Activated T-cell treated with anti-CD3 and anti-CD28 coated beads for 1 hour (primary cell): ENCODE measurements around the gene DOCK4.
"Not testable (repeated sequence)": the region's sequence is repeated elsewhere in the genome, so short reads cannot be mapped to it uniquely, and the experiment has no call there.

Experiments used
- DNase-seq: peaks from one replicate; pipeline ENCODE4 v3.0.0-alpha.2; 2020; ENCODE audit warnings: low read depth

The DOCK4 gene

DNA sequence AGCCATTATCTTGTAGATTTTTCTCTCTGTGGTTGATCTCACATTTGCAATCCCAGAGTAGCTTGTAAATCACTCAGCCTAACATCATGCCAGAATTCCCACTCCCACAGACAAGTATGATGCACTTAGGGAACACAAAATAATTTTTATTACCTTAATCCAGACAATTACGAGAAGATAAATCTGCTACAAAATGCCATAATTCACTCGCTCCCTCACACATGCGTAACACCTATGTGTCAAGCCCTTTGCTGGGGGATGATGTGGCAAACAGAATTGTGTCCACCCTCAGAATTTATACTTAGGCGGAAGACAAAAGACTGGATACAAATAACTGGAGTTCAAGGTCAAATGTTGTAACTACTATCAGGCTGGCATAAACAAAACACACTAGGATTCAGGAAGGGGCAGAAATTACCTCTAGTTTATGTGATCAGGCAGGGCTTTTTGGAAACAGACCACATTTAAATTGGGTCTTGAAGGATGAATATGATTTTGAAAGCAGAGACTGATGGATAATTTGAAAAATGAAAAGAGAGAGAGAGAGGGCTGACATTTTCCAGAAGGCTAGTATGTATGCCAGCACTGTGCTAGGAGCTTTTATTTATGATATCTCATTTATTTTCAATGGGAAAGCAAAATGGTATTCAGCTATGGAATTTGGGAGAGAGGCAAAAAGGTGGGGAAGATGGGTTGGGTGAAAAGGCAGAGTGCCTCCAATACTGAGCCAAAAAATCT is 69.8 kb downstream of the DOCK4 start:
- DNase-seq = no peak

GRCh38 chr7:112135815-112136214 is 70.4 kb downstream of the DOCK4 start:
- DNase-seq = no peak

DNA sequence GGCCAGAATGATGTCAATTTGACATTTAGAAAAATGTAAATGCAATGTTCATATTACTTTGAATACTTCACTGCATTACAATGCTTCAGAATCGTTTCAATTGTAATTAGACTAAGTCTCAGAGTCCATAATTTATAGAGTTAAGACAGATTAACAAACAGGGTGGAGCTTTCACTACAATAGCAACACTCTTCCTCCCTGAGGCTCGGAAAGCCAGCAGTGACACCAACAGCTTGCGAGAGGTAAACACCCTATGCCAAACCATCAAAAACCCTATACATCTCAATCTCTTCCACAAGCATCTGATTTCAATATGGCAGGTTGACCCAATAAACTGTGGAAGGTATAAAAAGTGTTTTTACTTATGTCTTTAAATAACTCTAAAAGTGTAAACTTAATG is 72.2 kb downstream of the DOCK4 start:
- DNase-seq = no peak

DNA sequence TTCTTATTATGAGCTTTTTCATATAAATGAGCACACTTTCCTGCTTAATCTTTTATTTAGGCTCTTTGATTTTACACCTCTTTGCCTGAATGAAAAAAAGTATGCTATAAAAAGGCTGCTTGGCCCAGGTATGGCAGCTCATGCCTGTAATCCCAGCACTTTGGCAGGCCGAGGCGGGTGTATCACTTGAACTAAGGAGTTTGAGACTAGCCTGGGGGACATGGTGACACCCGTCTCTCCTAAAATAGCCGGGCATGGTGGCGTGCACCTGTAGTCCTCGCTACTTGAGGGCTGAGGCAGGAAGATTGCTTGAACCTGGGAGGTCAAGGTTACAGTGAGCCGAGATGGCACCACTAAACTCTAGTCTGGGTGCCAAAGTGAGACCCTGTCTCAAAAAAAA is 72.9 kb downstream of the DOCK4 start:
- no peak for DNase-seq

DNA sequence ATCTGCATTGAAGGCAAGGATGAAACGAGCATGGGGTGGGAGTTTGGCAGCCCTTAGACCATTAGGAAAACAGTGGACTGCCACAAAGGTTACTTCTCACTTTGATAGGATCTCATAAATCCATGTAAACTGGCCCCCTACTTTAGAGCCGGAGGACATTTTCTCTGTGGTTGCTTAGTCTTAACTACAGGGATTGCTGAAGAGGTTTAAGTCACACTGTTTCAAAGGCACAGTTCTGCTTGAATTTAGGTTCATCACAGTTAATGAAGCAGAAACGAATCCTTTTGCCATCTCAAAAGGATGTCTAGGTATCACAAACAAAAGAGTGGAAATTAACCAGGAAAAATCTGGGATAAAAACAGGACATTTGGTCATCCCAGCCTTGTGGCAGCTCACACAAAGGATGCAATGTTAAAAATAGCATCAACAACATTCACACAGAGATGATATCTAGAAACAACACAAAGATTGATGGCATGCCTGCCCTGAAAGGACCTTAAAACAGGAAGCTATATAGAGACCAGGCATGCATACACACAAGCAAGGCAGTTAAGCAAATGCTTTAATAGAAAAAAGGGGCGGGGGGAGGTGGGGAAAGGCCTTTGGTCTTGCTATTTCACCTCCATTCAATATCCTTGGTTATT is 74.0 kb downstream of the DOCK4 start:
- DNase-seq = no peak

GRCh38 chr7:112130729-112131410 is 75.3 kb downstream of the DOCK4 start:
- DNase-seq = no peak

DNA sequence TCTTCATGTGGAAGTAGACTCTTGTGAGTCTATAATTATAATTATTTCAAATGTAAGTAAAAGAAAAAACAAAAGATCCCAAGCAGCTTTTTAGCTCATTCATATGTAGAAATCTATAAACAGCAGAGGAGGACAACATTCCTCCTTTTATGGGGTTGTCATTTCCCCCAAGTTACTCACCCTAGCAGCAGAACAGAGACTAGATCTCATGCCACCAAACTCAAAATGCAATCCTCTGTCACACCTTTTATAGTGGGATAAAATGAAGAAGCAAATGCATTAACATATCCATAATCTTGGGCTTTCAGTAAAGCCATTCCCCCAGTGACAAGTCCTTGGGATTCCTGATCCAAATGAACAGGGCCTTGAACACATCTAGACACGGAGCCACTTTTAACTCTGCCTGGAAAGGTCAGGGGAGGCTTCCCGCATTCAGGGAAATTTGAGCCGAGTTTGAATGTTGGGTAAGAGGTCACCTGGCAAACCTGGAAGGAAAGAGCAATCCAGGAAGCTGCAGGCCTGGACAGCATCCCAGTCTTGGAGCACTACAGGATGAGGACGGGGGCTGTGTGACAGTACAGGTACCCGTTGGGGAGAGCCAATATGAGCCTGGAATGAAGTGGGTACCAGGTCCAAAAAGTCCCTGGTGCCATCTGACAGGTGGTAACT is 76.4 kb downstream of the DOCK4 start:
- DNase-seq = no peak

DNA sequence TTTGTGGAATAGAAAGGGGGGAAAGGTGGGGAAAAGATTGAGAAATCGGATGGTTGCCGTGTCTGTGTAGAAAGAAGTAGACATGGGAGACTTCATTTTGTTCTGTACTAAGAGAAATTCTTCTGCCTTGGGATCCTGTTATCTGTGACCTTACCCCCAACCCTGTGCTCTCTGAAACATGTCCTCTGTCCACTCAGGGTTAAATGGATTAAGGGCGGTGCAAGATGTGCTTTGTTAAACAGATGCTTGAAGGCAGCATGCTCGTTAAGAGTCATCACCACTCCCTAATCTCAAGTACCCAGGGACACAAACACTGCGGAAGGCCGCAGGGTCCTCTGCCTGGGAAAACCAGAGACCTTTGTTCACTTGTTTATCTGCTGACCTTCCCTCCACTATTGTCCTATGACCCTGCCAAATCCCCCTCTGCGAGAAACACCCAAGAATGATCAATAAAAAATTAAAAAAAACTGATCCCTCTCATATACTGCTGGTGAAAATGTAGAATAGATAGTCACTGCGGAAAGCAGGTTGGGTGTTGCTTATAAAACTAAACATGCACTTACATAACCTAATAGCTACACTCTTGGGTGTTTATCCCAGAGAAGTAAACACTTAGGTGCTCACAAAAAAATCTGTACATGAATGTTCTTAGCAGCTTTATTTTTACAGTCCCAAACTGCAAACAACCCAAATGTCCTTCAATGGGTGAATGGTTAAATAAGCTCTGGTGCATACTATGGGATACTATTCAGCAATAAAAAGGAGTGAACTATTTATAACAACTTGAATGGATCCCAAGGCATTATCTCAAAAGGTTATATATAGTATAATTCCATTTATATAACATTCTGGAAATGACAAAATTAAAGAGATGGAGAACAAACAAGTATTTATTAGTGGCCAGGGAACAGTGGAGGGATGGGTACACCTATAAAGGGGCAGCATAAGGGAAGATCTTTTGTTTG is 77.5 kb downstream of the DOCK4 start:
- DNase-seq = not testable (repeated sequence)

DNA sequence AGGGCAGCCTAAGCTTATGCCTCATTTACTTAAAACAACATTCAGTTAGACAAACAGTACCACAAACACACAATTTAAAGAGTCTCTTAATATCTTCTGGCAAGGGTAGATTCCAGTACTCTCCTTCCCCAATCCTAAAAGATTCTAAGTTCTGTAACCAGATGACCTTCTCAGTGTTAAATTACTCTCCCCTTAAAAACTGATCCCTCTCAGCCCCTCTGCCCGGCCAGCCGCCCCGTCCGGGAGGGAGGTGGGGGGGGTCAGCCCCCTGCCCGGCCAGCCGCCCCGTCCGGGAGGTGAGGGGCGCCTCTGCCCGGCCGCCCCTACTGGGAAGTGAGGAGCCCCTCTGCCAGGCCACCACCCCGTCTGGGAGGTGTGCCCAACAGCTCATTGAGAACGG is 78.2 kb downstream of the DOCK4 start:
- DNase-seq = not testable (repeated sequence)

DNA sequence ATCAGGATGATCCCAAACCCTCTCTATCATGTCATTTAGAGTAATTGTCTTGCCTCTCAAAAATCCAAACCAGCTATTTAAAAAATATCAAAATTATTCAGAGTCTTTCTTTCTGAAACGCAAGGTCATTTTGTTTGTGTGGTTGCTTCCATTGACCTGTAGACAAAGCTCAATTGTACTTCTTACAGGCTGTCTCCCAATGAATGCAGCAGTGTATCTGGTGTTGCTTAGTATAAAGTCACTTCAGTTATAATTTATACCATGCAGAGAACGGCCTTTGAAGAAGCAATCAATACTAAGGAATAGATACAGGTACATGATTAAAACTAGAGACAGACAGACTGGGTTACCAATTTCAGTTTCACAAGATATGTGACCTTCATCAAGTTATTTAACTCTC is 80.9 kb downstream of the DOCK4 start:
- DNase-seq = no peak

- DNase-seq = no peak
Measured at GRCh38 chr7:112124061-112124766, 82.0 kb downstream of the DOCK4 start.

DNA sequence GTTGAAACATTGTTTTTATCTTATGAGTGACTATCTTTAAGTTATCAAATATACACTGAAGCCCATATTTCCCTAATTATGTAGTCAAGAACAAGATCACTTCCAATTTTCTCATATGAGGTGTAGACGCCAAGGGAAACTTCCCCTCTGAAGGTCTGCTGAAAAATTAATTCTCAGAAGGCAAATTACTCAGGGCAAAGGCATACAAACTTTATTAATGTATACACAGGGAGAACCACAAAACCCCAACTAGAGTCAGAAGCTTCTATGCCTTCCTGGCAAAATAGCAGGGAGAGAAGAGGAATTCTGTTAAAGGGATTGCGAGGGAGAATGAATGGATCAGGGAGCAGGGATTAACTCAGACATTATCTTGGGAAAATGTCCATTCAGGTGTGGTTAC is 83.4 kb downstream of the DOCK4 start:
- DNase-seq = no peak

DNA sequence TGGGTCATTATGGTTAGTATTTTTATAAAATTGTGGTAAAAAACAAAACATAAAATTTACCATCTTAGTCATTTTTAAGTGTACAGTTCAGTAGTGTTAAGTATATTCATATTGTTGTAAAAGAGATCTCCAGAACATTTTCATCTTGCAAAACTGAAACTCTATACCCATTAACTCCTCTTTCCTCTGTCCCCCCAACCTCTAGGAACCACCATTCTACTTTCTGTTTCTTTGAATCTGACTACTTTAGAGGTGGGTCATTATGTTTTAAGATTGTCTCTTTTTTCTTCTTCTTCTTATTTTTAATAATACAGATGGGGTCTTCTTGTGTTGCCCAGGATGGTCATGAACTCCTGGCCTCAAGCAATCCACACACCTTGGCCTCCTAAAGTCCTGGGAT is 84.1 kb downstream of the DOCK4 start:
- DNase-seq = no peak

- no peak for DNase-seq
Measured at GRCh38 chr7:112121318-112121717, 84.9 kb downstream of the DOCK4 start.

GRCh38 chr7:112120696-112121217 is 85.4 kb downstream of the DOCK4 start:
- no peak for DNase-seq

DNA sequence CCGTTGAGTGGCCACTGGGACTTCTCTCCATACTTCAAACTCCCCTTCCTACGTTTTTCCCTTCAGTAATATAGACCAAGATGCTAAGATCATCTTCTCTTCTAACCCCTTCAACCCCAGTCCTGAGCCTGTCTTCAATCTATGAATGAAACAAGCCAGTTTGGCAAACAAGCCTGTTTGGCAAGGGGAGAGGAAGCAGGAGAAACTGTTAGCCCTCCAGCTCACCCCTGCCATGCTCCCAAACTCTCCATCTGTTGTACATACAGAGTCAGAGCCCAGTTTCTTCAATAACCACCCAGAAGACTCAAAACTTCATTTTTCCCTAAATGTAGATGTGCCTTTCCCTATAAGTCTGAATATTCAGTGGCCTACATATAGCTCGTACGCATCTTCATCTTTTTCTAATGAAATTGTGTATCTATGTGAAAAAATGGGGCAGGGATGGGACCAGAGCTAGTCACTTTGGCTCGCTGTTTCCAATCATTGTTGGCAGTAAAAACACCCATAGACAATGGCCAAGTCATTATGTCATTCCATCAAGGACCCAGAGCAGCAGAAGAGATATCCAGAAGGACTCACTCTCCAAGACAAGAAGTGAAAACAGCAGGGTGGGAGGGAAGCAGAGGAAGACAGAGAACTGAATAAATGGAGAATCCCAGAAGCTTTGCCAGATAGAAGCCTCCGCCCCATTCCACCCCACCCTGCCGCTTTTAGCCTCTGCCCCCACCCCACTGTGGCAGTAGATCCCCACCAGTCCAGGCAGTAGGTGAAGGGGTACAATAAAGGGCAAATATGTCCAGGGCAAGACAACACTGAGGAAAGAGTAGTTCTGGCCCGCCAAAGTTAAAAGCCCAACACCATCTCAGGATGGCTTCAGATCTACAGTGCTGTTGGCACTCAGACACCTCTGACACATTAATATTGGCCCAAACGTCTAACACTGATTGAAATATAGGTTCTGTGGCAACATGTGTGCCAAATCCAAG is 87.3 kb downstream of the DOCK4 start:
- no peak for DNase-seq

GRCh38 chr7:112116894-112117293 is 89.3 kb downstream of the DOCK4 start:
- DNase-seq = no peak

- no peak for DNase-seq
Measured at GRCh38 chr7:112116358-112116757, 89.8 kb downstream of the DOCK4 start.

- DNase-seq = no peak
Measured at GRCh38 chr7:112115880-112116279, 90.3 kb downstream of the DOCK4 start.
